ENCODE results near the gene IQCN. TPM values are rescaled to one million over a fixed set of nuclear protein-coding genes. Genes with fewer than 3 reads are reported as not detected.
A peak's percentile ranks its signal among the peaks of the same experiment; 100 is the strongest.

The IQCN gene
- polyA plus RNA-seq, 1 donor, result 3.4 TPM

- no peak for DNase-seq (ENCODE audit: low read depth)
Observed at GRCh38 chr19:18233224-18233825, 40.9 kb downstream of the IQCN start.

DNA sequence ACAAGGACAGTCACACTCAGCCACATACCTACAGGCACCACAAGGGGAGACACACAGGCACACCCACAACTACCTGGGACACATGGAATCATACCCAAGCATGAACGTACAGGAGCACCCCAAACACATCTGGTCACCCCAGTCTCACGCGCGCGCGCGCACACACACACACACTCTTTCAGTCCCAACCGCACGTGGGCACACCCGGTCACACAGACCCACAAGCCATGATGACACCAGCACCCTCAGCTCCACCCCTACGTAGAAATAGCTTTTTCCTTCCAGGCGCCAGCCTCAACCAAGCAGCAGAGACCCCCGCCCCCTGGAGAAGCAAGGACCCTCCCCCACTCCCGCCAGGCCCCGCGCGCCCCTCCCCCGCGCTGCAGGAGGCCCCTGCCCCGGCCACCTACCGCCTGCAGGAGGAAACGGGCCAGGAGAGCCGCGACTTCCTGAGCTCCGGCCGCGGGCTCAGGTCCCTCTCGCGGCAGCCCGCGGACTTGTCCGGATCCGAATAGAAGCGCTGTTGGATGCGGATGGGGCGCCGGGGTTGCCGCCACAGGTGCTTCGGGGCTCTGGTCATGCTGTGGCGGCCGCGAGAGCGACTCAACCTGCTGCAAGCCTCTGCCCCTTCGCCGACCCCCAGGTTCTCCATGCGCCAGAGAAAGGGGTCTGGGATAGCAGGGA, 41.6 kb downstream of the IQCN start:
- DNase-seq (ENCODE audit: low read depth), result no peak

DNA sequence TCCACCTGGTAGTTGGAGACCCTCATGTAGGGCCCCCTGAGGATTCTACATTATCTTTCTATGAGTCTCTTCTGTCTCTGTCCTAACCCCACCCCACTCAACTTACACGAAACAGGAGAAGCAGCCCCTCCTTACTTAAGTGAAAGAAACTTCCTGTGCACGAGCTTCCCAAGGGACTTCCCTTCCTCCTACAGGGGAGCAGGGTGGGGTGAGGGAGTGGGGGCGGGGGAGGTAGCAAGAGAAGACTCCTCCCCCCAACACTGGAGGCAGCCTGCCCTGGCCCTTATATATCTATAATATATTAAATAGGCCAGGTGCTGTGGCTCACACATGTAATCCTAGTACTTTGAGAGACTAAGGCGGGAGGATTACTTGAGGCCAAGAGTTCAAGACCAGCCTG, 42.5 kb downstream of the IQCN start:
- DNase-seq (ENCODE audit: low read depth), result no peak

- no peak for DNase-seq (ENCODE audit: low read depth)
Observed at GRCh38 chr19:18230941-18231734, 43.1 kb downstream of the IQCN start.

GRCh38 chr19:18229915-18230314, 44.3 kb downstream of the IQCN start:
- DNase-seq (ENCODE audit: low read depth), result no peak

GRCh38 chr19:18229474-18229873, 44.8 kb downstream of the IQCN start:
- no peak for DNase-seq (ENCODE audit: low read depth)

- no peak for DNase-seq (ENCODE audit: low read depth)
Observed at GRCh38 chr19:18227781-18228271, 46.4 kb downstream of the IQCN start.

- no peak for DNase-seq (ENCODE audit: low read depth)
Observed at GRCh38 chr19:18226956-18227780, 47.1 kb downstream of the IQCN start.

DNA sequence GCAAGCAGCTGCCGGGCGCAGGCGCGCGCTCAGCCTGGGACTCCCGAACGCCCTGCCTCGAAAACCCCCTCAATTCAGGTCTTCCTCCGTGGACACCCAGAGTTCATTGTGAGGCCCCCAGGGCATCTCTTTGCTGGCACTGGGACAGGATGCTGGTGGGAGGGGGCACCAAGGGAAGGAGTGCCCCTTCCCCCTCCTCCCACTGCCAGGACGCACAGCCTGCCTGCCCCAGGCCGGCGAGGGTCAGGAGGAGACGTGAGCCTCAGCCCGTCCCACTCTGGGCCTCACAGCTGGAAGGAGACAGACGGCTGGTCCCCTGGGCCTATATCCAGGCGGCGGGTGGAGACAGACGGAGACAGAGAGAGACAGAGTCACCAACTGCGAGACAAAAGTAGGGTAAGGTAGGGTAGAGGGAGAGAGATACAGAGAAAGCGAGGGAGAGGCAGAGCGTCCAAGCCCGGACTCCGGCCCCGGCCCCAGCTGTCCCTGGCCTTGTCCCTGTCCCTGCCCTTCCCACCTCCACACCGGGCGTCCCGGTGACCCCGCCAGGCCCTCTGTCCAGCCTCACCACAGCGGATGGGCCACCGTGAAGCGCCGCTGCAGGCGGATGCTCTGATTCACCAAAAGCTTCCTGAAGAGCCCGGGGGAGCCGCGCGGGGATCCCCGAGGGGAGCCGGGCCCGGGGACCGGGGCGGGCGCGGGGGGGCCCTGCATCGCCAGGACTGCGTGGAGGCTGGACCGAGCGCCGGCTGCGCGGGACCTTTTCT, 48.4 kb downstream of the IQCN start, which contains the start of gene PDE4C:
Gene PDE4C (minus strand): TSS at position 737 of the 767 bp plus-strand sequence. CDS start 23 bp downstream, at position 714.
- DNase-seq (ENCODE audit: low read depth), result no peak

DNA sequence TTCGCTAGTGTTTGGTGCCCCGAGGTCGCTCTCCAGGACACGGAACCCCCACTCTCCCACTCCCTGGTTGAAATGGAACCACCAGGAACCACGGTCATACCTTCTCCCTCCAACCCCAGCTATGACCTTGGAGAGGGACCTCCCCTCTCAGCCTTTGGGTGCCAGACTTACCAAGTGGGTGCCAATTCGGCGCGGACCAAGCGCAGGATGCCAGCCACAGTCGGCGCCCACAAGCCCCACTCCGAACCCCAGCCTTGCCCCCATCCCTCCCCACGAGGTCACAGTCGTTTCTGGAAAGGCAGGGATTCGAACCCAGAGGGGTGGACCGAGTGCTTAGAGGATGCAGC, 48.9 kb downstream of the IQCN start:
- no peak for DNase-seq (ENCODE audit: low read depth)

DNA sequence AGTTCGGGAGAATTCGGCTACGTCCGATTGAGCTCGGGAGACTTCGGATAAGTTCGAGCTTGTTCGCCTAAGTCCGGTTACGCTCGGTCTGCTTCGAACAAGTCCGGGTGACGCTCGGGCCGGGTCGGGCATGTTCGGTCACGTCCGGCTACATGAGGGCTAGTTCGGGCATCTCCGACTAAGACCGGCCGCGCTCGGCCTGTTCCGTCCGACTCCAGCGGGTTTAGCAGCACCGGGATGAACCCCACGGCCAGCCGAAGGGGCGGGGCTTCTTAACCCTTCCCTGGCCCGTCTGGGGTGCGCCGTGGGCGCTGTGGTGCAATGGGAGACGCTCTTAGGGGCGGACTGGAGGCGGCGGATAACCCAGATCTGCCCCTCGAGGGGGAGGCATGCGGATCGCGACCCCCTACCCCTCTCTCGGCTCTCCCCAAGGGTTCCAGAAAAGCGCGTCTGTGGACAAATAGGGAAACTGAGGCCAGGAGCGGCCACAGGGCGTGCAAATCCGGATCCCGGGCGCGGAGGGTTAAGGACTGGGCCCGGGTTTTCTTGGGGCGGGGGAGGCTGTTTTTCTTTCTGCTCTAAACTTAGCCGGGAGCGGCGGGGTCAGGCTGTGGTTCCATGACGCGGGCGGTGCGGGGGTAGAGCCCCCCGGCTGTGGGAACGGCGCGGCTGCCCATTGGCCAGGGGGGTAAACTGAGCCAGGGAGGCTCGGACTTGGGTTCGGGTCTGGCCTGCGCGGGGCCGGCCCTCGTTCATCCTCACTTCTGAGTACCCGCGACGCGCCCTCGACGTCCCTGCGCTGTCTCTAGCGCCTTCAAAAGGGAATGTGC, 49.5 kb downstream of the IQCN start:
- peak; percentile 93 for DNase-seq (ENCODE audit: low read depth)

DNA sequence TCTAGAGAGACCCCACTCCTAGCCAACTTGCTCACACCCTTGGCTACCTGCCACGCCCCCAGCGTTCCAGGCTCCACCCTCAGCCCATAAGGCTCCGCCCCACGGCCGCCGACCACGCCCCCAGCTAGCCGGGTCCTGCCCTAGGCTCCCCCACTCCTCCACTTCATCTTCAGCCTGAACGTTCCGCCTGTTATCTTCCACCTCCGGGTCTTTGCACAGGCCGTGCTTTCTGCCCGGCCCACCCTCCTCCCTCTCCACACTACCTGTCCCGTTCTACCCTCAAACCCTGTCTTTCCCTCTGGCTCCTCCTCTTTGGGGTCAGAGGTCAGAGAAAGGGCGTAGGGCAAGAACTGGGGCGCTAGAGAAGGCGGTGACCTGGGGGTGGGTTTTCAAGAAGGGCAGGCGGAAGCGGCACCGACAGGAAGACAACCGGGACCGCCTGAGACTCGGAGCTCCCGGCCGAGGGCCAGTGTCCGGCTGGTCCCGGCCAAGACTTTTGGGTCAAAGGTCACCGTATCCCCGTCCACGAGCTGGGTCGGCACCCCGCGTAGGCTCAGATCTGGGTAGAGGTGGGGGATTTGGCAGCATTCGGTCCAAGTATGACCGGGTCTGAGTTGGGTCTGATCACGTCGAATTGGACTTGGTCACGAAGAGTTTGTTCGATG, 50.3 kb downstream of the IQCN start:
- DNase-seq (ENCODE audit: low read depth), result no peak

- no peak for DNase-seq (ENCODE audit: low read depth)
Observed at GRCh38 chr19:18221815-18222725, 52.2 kb downstream of the IQCN start.

- no peak for DNase-seq (ENCODE audit: low read depth)
Observed at GRCh38 chr19:18220632-18221275, 53.5 kb downstream of the IQCN start.

GRCh38 chr19:18219911-18220631, 54.2 kb downstream of the IQCN start:
- DNase-seq (ENCODE audit: low read depth), result no peak

- DNase-seq (ENCODE audit: low read depth), result no peak
Observed at GRCh38 chr19:18218600-18218999, 55.7 kb downstream of the IQCN start.

DNA sequence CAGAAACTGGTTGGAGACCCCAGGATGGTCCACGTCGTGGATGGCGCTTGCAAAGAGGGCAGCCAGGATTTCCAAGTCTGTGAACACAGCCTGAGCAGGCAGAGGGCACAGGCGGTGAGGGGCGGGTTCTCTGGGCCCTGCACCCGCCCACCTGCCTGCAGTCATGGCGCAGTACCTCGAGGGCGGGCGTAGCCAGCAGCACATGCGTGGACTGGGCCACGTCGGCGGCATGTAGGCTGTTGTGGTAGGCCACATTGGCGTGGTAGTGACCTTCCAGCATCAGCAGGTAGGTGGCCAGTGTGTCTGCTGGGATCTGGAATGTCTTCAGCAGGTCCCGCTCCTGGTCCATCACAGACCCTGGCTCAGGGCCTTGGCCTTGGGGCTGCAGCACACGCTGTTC, 56.1 kb downstream of the IQCN start:
- no peak for DNase-seq (ENCODE audit: low read depth)
